Adrenal gland (tissue), 19 donors: ENCODE measurements around the gene FOSL1. TPM values are rescaled to one million over a fixed set of nuclear protein-coding genes. Genes with fewer than 3 reads are reported as not detected.

ENCODE experiments used
- DNase-seq, 7 donors: peaks; one replicate each; pipeline ENCODE4 v3.0.0-alpha.2; 2019 to 2020
- H3K27ac ChIP-seq, 5 donors: fragments of 200-600 bp; sonication (generic) in 4 of 5; 1 replicate in 3 of 5; 2 replicates in 2 of 5; pipeline versions ENCODE4 v1.5.1 to v1.8.0; 2016 to 2020; ENCODE audit warnings: mild to moderate bottlenecking in 1 of 5
- H3K27me3 ChIP-seq: fragments of 200-600 bp; 2 replicates; pipeline ENCODE4 v1.8.0; 2021
- H3K36me3 ChIP-seq, 2 donors: fragments of 200-600 bp; replicated peaks in 1 of 2; 1 replicate in 1 of 2; 2 replicates in 1 of 2; pipeline versions ENCODE4 v1.5.1 to v1.8.0; 2018 to 2022
- H3K4me1 ChIP-seq, 2 donors: fragments of 200-600 bp; replicated peaks in 1 of 2; 1 replicate in 1 of 2; 2 replicates in 1 of 2; pipeline versions ENCODE4 v1.5.1 to v1.8.0; 2018 to 2021
- H3K4me3 ChIP-seq, 4 donors: fragments of 200-600 bp; sonication (generic) in 3 of 4; one replicate each; pipeline ENCODE4 v1.5.1; 2016 to 2018
- H3K9me3 ChIP-seq, 3 donors: fragments of 200-600 bp; sonication (generic) in 1 of 3; replicated peaks in 1 of 3; 1 replicate in 2 of 3; 2 replicates in 1 of 3; pipeline versions ENCODE4 v1.5.1 to v1.8.0; 2016 to 2021
- POLR2A ChIP-seq, 2 donors: fragments of 450-650 bp; IDR thresholded peaks; one replicate each; pipeline ENCODE4 v1.6.1; 2017; ENCODE audit warnings: antibody characterized with exemption in 2 of 2, mild to moderate bottlenecking in 2 of 2, moderate library complexity in 1 of 2
- WGBS, 4 donors: extraction: QIAGEN DNeasy Blood & Tissue Kit in 2 of 4; methylation state at CpG; one replicate each; pipeline versions ENCODE4 v1.1.5 to v1.1.7; 2013 to 2017; 5-methylcytosine and 5-hydroxymethylcytosine counted together
- intact Hi-C, 2 donors: fragments of 100-400 bp; cut with DNase I; formaldehyde crosslinking; loops; one replicate each; pipeline versions ENCODE4 v1.14.1 to v1.15.0; 2022 to 2023
- long read RNA-seq, 10 donors: library from polyadenylated mRNA in 3 of 10; unstranded in 2 of 10; stranded (forward) in 1 of 10; transcript quantifications; one replicate each; pipeline ENCODE4 v2.0.0 and lab custom pipeline, GENCODE V29; 2021 to 2026
- polyA plus RNA-seq, 3 donors: library from polyadenylated mRNA; stranded (reverse); fragments of 200-250 nt in 2 of 3; fragments of 350-450 nt in 1 of 3; fragmentation: Illumina TruSeq in 1 of 3; extraction: RNeasy Lipid Tissue Mini Kit (QIAGEN cat#74804) in 1 of 3; gene quantifications; one replicate each; pipeline ENCODE4 v1.2.3, GENCODE V29; 2013 to 2014
- total RNA-seq, 9 donors: library from RNA; depleted of rRNA in 4 of 9; stranded (reverse); fragments of >200 nt in 4 of 9; fragments of 120-200 nt in 1 of 9; fragmentation: NEBNext Ultra II Directional in 1 of 9; extraction: Animal tissue kit (Norgen Biotek cat#: 25700) in 1 of 9; gene quantifications; one replicate each; pipeline versions ENCODE4 v1.1.0 to v1.2.4, GENCODE V29; 2013 to 2023
- TF ChIP-seq, protein P1 (sequence below), 6 experiments: fragments of 450-650 bp in 4 of 6; fragments of 200-600 bp in 2 of 6; sonication (generic) in 1 of 6; IDR thresholded peaks; 1 replicate in 5 of 6; 2 replicates in 1 of 6; pipeline versions ENCODE4 v1.5.1 to v1.8.0; 2016 to 2021; ENCODE audit warnings: antibody characterized with exemption in 6 of 6, mild to moderate bottlenecking in 2 of 6, moderate library complexity in 1 of 6
- donor health status: healthy with polysubstance abuse.
- donor health status: Bipolar disorder and iron deficiency.
- donor health status: DM: yes; HTN: yes; CAD: no.
- donor health status: DM: no; HTN: no; CAD: no.
- donor health status: DM: no; HTN: no; CAD: no.
- donor health status: DM: yes; HTN: yes; CAD: no.

FOSL1 gene
- total RNA-seq (10 to 100 TPM in 1 of 9 donors, 1 to 10 TPM in 8; 2.7 to 34.4 (median 3.2) TPM), polyA plus RNA-seq (10 to 100 TPM; 12.0 to 32.4 (median 12.7) TPM)
- long read RNA-seq, donor 1, partial matches to known transcripts: 0 of 2 reads
- long read RNA-seq, donor 1, other reads (novel, unspliced or antisense): 0 of 2 reads
- long read RNA-seq, donor 2: 0 reads
- long read RNA-seq, donor 3, partial matches to known transcripts: 0 of 3 reads
- long read RNA-seq, donor 3, other reads (novel, unspliced or antisense): 0 of 3 reads
- long read RNA-seq, donor 4, partial matches to known transcripts: 0 of 1 reads
- long read RNA-seq, donor 4, other reads (novel, unspliced or antisense): 0 of 1 reads
- long read RNA-seq, donor 5, partial matches to known transcripts: 0 of 4 reads
- long read RNA-seq, donor 5, other reads (novel, unspliced or antisense): 0 of 4 reads
- long read RNA-seq, donor 6, partial matches to known transcripts: 0 of 2 reads
- long read RNA-seq, donor 6, other reads (novel, unspliced or antisense): 1 of 2 reads
- long read RNA-seq, donor 7, partial matches to known transcripts: 0 of 1 reads
- long read RNA-seq, donor 7, other reads (novel, unspliced or antisense): 0 of 1 reads
- long read RNA-seq, donor 8, partial matches to known transcripts: 85 of 221 reads
- long read RNA-seq, donor 8, other reads (novel, unspliced or antisense): 135 of 221 reads
- long read RNA-seq, donor 9: 0 reads
- long read RNA-seq, donor 10, partial matches to known transcripts: 0 of 1 reads
- long read RNA-seq, donor 10, other reads (novel, unspliced or antisense): 0 of 1 reads

DNA sequence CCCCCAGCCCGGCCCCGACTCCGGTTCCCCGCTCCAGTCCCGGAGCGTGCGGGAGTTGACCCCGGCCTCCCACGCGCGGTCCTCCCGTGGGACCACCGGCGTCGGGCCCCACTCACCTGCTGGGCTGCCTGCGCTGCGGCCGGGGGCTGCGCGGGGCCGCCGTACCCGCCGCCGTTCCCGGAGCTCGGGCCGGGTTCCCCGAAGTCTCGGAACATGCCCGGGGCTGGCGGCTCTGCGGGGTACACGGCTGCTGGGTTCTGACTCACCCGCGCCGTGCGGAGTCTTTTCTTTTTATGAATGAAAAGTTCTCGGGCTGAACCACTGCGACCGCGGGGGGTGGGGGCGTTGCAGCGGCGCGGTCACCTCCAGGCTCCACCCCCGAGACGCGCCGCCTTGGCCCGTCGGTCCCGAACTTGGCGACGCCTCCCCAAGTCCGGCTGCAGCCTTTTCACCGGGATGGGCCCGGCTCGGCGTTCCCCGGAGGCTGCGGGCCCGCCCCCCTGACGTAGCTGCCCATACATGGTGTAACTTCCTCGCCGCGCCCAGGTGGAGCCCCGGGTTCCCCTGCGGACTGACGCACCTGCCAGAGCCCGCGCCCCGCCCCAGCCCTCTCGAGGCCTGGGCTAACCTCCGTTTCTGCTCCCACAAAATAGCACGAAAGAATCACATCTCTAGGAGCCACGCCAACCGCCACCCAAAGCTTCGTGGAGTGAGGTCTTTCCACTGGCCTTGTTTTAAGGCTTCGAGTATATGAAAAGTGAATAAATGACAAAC lies at the start of gene FOSL1:
Gene FOSL1 (minus strand): TSS at position 264 of the 774 bp plus-strand sequence. CDS start 49 bp downstream, at position 215.
- intact Hi-C loops: no loop called here
- H3K27me3 ChIP-seq: no peaks in the 10 kb centered on the region
- peaks cover 12 to 16% of the 10 kb centered on the region in 2 donors for H3K4me1 ChIP-seq
- peak within 1 kb of the TSS; percentile 3 to 85 (median 70) for H3K27ac ChIP-seq
- peak; percentile 85 to 95 (median 93) for DNase-seq
- H3K9me3 ChIP-seq: no peaks in the 10 kb centered on the region
- 2 to 17% (median 3%) methylated on average over 6 to 80 of the region's 80 CpGs for WGBS, 4 donors
- peak within 1 kb of the TSS in 3 of 4 donors; percentile 6 to 63 (median 39) for H3K4me3 ChIP-seq
- peak; percentile 90 to 97 for TF ChIP-seq POLR2A (IDR thresholded peaks at IDR 0.05)
- TF ChIP-seq, protein P1, sequence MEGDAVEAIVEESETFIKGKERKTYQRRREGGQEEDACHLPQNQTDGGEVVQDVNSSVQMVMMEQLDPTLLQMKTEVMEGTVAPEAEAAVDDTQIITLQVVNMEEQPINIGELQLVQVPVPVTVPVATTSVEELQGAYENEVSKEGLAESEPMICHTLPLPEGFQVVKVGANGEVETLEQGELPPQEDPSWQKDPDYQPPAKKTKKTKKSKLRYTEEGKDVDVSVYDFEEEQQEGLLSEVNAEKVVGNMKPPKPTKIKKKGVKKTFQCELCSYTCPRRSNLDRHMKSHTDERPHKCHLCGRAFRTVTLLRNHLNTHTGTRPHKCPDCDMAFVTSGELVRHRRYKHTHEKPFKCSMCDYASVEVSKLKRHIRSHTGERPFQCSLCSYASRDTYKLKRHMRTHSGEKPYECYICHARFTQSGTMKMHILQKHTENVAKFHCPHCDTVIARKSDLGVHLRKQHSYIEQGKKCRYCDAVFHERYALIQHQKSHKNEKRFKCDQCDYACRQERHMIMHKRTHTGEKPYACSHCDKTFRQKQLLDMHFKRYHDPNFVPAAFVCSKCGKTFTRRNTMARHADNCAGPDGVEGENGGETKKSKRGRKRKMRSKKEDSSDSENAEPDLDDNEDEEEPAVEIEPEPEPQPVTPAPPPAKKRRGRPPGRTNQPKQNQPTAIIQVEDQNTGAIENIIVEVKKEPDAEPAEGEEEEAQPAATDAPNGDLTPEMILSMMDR (IDR thresholded peaks at IDR 0.05): no peak
- no peaks in the 10 kb centered on the region for H3K36me3 ChIP-seq

DNA sequence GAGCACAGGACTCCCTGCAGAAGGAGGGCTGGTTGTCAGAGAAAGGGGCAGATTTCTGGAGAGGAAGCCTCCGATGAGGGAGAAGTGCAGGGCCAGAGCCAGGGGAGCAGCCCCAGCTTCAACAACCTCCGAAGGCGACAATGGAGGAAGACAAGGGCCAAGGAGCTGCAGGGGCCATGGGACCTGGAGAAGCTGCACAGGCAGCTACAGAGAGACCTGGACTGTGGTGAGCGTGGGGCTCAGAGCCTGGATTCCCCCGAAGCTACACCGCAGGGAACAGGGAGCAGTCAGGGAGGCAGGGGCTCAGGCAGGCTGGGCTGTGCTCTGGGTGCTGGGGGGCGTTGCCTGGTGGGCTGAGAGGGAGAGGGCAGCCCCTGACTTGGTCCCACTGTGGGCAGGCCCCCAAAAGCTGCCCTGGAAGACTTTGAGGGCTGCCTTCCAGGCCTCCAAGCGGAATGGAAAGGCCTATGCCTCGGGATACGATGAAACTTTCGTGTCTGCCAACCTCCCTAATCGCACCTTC lies 47.5 kb upstream of the FOSL1 start:
- Histone ChIP-seq H3K36me3 (no peaks in the 10 kb centered on the region), H3K27me3 (no peaks in the 10 kb centered on the region), H3K4me3 (no peak overlapping the region), H3K9me3 (no peaks in the 10 kb centered on the region), H3K27ac (no peak overlapping the region), H3K4me1 (no peaks in the 10 kb centered on the region)
- intact Hi-C loops: no loop called here
- no peak for DNase-seq
- no peak for TF ChIP-seq POLR2A (IDR thresholded peaks at IDR 0.05)
- TF ChIP-seq, protein P1 (IDR thresholded peaks at IDR 0.05): no peak
- WGBS, 4 donors: 77 to 86% (median 83%) methylated on average over 8 to 12 of the region's 12 CpGs

DNA sequence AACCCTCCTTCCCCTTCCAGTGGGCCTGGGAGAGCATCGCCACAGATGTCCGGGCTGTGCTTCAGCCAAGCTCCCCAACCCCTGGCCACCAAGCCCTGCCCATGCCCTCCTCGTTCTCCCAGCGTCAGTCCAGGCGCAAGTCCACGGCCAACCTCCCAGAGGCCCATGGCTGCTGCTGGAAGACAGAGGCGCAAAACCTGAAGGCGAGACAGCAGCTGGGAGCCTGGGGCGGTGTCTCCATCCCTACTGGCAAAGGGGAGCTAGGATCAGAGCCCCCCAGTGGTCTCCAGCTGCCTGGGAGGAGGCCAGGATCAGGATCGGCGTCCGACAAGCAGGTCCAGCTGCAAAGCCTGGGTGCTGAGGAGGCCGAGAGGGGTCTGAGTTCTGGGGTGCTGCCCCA lies 46.9 kb upstream of the FOSL1 start:
- no peaks in the 10 kb centered on the region for H3K9me3 ChIP-seq
- H3K36me3 ChIP-seq: no peaks in the 10 kb centered on the region
- no peaks in the 10 kb centered on the region for H3K4me1 ChIP-seq
- no peak overlapping the region for H3K4me3 ChIP-seq
- DNase-seq: no peak
- WGBS, 4 donors: 63 to 78% (median 66%) methylated on average over 7 to 13 of the region's 13 CpGs
- H3K27ac ChIP-seq: no peak overlapping the region
- intact Hi-C loops: no loop called here
- no peak for TF ChIP-seq POLR2A (IDR thresholded peaks at IDR 0.05)
- TF ChIP-seq, protein P1 (IDR thresholded peaks at IDR 0.05): no peak
- H3K27me3 ChIP-seq: no peaks in the 10 kb centered on the region
